ENCODE measurements around the gene RNLS.

Gene RNLS

GRCh38 chr10:88477343-88478085 is 105.6 kb downstream of the RNLS start:
- no peak for DNase-seq (ENCODE audit: low spot score)

GRCh38 chr10:88474884-88475844 is 108.0 kb downstream of the RNLS start:
- no peak for DNase-seq (ENCODE audit: low spot score)

GRCh38 chr10:88473989-88474883 is 108.9 kb downstream of the RNLS start:
- no peak for DNase-seq (ENCODE audit: low spot score)

GRCh38 chr10:88472540-88472939 is 110.6 kb downstream of the RNLS start:
- no peak for DNase-seq (ENCODE audit: low spot score)

- no peak for DNase-seq (ENCODE audit: low spot score)
These were observed 111.2 kb downstream of the RNLS start for GRCh38 chr10:88471899-88472298.

- DNase-seq (ENCODE audit: low spot score) = no peak
These were observed 115.2 kb downstream of the RNLS start for GRCh38 chr10:88467835-88468485.

GRCh38 chr10:88466786-88467185 is 116.3 kb downstream of the RNLS start:
- DNase-seq (ENCODE audit: low spot score) = no peak

- DNase-seq (ENCODE audit: low spot score) = no peak
These were observed 117.4 kb downstream of the RNLS start for GRCh38 chr10:88465765-88466164.

GRCh38 chr10:88463811-88464210 is 119.3 kb downstream of the RNLS start:
- no peak for DNase-seq (ENCODE audit: low spot score)

GRCh38 chr10:88461426-88461825 is 121.7 kb downstream of the RNLS start:
- no peak for DNase-seq (ENCODE audit: low spot score)

- DNase-seq (ENCODE audit: low spot score) = no peak
These were observed 123.6 kb downstream of the RNLS start for GRCh38 chr10:88459530-88459929.

GRCh38 chr10:88458209-88458608 is 124.9 kb downstream of the RNLS start:
- no peak for DNase-seq (ENCODE audit: low spot score)

- no peak for DNase-seq (ENCODE audit: low spot score)
These were observed 125.5 kb downstream of the RNLS start for GRCh38 chr10:88457660-88458059.

GRCh38 chr10:88456730-88457129 is 126.4 kb downstream of the RNLS start:
- DNase-seq (ENCODE audit: low spot score) = no peak

- no peak for DNase-seq (ENCODE audit: low spot score)
These were observed 127.3 kb downstream of the RNLS start for GRCh38 chr10:88455831-88456230.

GRCh38 chr10:88450201-88450600 is 132.9 kb downstream of the RNLS start:
- no peak for DNase-seq (ENCODE audit: low spot score)

- no peak for DNase-seq (ENCODE audit: low spot score)
These were observed 140.4 kb downstream of the RNLS start for GRCh38 chr10:88442716-88443115.

- no peak for DNase-seq (ENCODE audit: low spot score)
These were observed 142.6 kb downstream of the RNLS start for GRCh38 chr10:88440541-88440940.

GRCh38 chr10:88439932-88440331 is 143.2 kb downstream of the RNLS start:
- no peak for DNase-seq (ENCODE audit: low spot score)

- no peak for DNase-seq (ENCODE audit: low spot score)
These were observed 145.7 kb downstream of the RNLS start for GRCh38 chr10:88437411-88437810.

GRCh38 chr10:88433565-88434186 is 149.4 kb downstream of the RNLS start:
- DNase-seq (ENCODE audit: low spot score) = no peak

All from hematopoietic multipotent progenitor cell treated with erythropoietin and hydrocortisone succinate and interleukin-3 and kit ligand, for 15 days (in vitro differentiated cells).